Mesodermal cell (in vitro differentiated cells): ENCODE data around the gene KLHDC3.

ENCODE experiments used
- H3K27ac ChIP-seq: 2 replicates; pipeline ENCODE4 v1.7.0; 2013; ENCODE audit warnings: mild to moderate bottlenecking, low read depth, low read length, moderate library complexity; ENCODE audit not compliant: severe bottlenecking
- H3K36me3 ChIP-seq: 2 replicates; pipeline ENCODE4 v1.7.1; 2013; ENCODE audit warnings: mild to moderate bottlenecking, low read length, moderate library complexity; ENCODE audit not compliant: control insufficient read depth, insufficient read depth
- H3K4me1 ChIP-seq: one replicate; pipeline ENCODE4 v1.7.1; 2013; ENCODE audit warnings: mild to moderate bottlenecking, low read length; ENCODE audit not compliant: insufficient read depth, control insufficient read depth, poor library complexity, severe bottlenecking
- H3K4me3 ChIP-seq: 2 replicates; pipeline ENCODE4 v1.7.0; 2013; ENCODE audit warnings: low read length, control low read depth, mild to moderate bottlenecking; ENCODE audit not compliant: insufficient read depth, poor library complexity, severe bottlenecking; ENCODE audit errors: extremely low read depth
- H3K9me3 ChIP-seq: 2 replicates; pipeline ENCODE4 v1.7.1; 2013; ENCODE audit warnings: mild to moderate bottlenecking, low read length, moderate library complexity; ENCODE audit not compliant: control insufficient read depth
- WGBS, 2 experiments: methylation state at CpG; one replicate each; pipeline ENCODE4 v1.1.5; 2013; ENCODE audit warnings: missing lambda C conversion rate in 2 of 2; ENCODE audit not compliant: insufficient coverage in 2 of 2; 5-methylcytosine and 5-hydroxymethylcytosine counted together

Gene KLHDC3

DNA sequence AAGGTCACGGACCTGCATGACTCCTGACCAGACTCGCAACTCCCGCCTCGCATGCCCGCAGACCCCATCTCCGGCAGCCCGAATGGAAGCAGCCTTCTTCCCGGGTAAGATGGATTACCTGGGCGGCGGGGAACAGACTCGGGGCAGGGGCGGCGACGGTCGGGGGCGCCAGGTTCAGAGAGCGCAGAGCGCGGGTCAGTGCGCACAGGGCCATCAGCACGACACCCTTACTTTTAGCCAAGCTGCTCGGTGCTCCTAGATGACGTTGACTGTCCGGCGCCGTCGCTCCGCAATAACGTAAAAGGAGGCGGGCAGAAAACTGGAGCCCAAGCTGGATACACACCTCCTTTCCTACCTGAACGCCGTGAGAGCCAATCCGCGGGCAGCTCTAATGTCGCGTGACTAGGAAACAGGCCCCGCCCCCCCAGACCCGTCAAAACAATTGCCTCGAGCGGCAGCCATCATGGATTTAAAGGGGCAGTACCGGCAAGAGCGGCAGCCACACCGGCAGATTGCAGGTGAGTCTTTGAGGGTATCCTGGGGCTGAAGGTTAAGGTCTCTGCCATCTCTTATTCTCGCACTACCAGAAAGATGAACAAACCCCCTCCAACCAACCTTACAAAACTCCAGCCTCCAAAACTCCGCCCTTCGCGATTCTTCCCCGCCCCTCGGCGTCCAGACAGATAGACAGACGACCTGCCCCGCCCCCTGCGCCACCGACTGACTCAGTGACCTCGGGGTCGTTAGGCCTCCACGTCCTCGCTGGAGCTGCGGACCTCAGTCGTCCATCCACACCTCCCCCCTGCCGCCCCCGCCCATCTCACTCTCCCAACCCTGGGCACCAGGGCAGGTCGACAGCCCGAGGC is 45.4 kb downstream of the KLHDC3 start, which contains the start of the genes KLC4 and MRPL2:
Gene KLC4 (plus strand): TSS at position 464 of the 866 bp plus-strand sequence. CDS start 1,705 bp downstream, outside the sequence.
Gene MRPL2 (minus strand): TSS at position 267 of the 866 bp plus-strand sequence. CDS start 53 bp downstream, at position 214.
- no peaks in the 10 kb centered on the region for H3K9me3 ChIP-seq
- peak within 1 kb of the TSS; percentile 79 for H3K27ac ChIP-seq
- H3K4me3 ChIP-seq: peak within 1 kb of the TSS; percentile 65
- H3K4me1 ChIP-seq: peaks cover 17% of the 10 kb centered on the region
- WGBS, 2 experiments: 0% methylated on average over 49 to 51 of the region's 64 CpGs
- H3K36me3 ChIP-seq: peaks cover 40% of the 10 kb centered on the region

DNA sequence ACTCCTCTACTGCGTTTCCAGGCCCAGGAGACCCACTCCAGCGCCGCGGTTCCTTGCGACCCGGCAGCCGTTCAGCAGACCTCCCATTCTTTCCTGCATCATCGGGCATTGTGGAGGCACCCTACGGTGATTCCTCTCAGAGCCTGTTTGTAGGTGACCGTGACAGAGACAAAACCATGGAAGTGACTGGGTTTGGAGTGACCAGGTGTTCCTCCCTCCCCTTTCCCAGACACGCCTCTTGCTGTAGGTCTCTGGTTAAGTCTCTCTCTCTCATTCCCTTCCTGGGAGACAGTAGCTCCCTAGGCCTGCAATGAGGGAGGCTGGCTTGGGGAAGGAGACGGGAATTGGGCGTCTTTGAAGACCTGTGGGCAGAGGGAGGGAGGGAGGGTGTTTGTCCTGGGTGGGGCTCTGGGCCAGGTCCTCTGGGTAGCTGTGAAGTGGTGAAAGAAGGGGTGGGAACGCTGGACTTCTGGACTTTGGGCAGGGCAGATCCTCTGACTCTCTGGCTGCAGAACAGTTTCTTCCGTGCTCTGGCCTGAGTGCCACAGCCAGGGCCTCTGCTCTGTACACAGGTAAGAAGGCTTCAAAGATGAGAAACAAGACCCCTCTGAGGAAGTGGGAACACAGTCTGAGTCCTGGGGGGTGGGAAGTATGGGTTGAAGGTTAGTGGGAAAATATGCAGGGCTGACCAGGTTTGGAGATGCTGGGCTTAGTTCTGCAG is 46.1 kb downstream of the KLHDC3 start:
- WGBS, 2 experiments: 11 to 13% methylated on average over 11 to 14 of the region's 15 CpGs
- H3K9me3 ChIP-seq: no peaks in the 10 kb centered on the region
- peak overlapping the region; percentile 79 for H3K27ac ChIP-seq
- peaks cover 36% of the 10 kb centered on the region for H3K36me3 ChIP-seq
- peak overlapping the region; percentile 65 for H3K4me3 ChIP-seq
- peaks cover 17% of the 10 kb centered on the region for H3K4me1 ChIP-seq

- Histone ChIP-seq H3K9me3 (no peaks in the 10 kb centered on the region), H3K27ac (no peak overlapping the region), H3K4me3 (no peak overlapping the region), H3K36me3 (peaks cover 33% of the 10 kb centered on the region), H3K4me1 (peaks cover 17% of the 10 kb centered on the region)
- WGBS, 2 experiments: 87 to 93% methylated on average over 12 of the region's 12 CpGs
Observed at GRCh38 chr6:43060755-43061633, 46.9 kb downstream of the KLHDC3 start.

DNA sequence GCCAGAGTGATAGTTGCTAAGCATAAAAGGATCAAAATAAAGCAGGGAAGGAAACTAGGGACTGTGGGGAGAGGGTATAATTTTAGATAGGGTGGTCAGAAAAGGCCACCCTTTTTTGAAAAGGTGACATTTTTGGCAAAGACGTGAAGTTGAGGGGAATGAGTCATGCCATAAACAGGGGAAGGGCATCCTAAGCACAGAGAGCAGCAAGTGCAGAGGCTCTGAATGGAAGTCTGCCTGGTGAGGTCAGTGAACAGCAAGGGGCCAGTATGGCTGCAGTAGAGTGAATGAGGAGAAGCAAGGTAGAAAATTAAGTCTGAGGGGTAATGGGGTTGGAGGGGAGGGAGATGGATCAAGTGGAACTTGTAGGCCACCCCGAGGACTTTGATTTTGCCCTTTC is 47.8 kb downstream of the KLHDC3 start:
- no peaks in the 10 kb centered on the region for H3K9me3 ChIP-seq
- 77 to 90% methylated on average over 2 of the region's 2 CpGs for WGBS, 2 experiments

DNA sequence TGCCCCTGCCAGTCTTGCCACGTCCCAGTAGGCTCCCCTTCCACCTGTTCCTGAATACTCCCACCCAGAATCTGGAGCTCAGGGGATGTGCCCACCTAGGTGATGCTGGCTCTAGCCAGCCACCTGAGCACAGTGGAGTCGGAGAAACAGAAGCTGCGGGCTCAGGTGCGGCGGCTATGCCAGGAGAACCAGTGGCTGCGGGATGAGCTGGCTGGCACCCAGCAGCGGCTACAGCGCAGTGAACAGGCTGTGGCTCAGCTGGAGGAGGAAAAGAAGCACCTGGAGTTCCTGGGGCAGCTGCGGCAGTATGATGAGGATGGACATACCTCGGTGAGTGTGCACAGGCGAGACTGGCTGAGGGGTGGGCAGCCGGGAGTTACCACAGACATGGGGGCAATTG is 48.8 kb downstream of the KLHDC3 start:
- H3K36me3 ChIP-seq: peaks cover 29% of the 10 kb centered on the region
- H3K4me1 ChIP-seq: peaks cover 16% of the 10 kb centered on the region
- no peak overlapping the region for H3K4me3 ChIP-seq
- H3K27ac ChIP-seq: no peak overlapping the region
- 92 to 94% methylated on average over 9 to 11 of the region's 12 CpGs for WGBS, 2 experiments
- H3K9me3 ChIP-seq: no peaks in the 10 kb centered on the region

More for the DNA sequence above, 47.8 kb downstream of the KLHDC3 start:
- Histone ChIP-seq H3K4me3 (no peak overlapping the region), H3K27ac (no peak overlapping the region), H3K4me1 (peaks cover 17% of the 10 kb centered on the region), H3K36me3 (peaks cover 34% of the 10 kb centered on the region)

- whole genome bisulfite sequencing, 2 experiments: 63 to 64% methylated on average over 5 of the region's 6 CpGs
- H3K27ac ChIP-seq: no peak overlapping the region
- peaks cover 5% of the 10 kb centered on the region for H3K4me1 ChIP-seq
- peaks cover 34% of the 10 kb centered on the region for H3K36me3 ChIP-seq
- no peak overlapping the region for H3K4me3 ChIP-seq
- H3K9me3 ChIP-seq: no peaks in the 10 kb centered on the region
Observed at GRCh38 chr6:43070028-43070632, 56.1 kb downstream of the KLHDC3 start.
